ENCODE data around the gene DCHS1. TPM values are rescaled to one million over a fixed set of nuclear protein-coding genes. Genes with fewer than 3 reads are reported as not detected.

DCHS1 gene
- total and polyA plus RNA-seq, 9 of the 15 experiments (the other 6 are each of a cell fraction or from before 2014, with no cell fraction given): 0.04 to 0.49 (median 0.14) TPM; not detected in 2

DNA sequence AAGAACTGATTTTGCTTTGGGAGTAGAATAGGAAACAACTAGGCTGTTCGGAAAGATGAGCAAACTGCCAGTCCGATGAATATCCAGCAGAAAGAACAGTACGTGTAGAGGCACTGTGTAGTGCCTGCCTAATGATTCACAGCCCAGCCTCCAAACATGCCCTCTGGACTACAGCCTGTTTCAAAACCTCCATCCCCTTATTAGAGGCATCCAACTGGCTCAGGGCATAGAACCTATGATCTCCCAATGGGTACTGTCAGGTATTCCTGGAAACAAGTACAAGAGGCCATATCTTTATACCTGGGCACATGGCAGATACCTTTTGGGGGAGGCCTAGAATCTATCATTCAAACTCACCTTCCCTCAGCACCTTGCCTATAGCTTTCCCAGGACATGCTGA lies 57.1 kb downstream of the DCHS1 start:
- Histone ChIP-seq H2AFZ (ENCODE audit: low read depth, low read length) (no peak overlapping the region), H3K36me3 (ENCODE audit: control insufficient read depth, insufficient read depth, low read length) (peaks cover 81% of the 10 kb centered on the region), H4K20me1 (replicated peaks; ENCODE audit: control insufficient read depth, insufficient read depth, low read length) (no peaks in the 10 kb centered on the region), H3K79me2 (ENCODE audit: control insufficient read depth, insufficient read depth, low read length) (peaks cover 52% of the 10 kb centered on the region), H3K27me3 (ENCODE audit: control insufficient read depth in 2 of 2, insufficient read depth in 2 of 2, low read length in 2 of 2) (no peaks in the 10 kb centered on the region), H3K9me3 (replicated peaks; ENCODE audit: control insufficient read depth, insufficient read depth, low read depth, low read length) (no peaks in the 10 kb centered on the region), H3K9ac (ENCODE audit: insufficient read depth in 1 of 2, low read depth in 2 of 2, low read length in 2 of 2) (no peak overlapping the region), H3K4me2 (ENCODE audit: insufficient read depth, low read length) (no peak overlapping the region), H3K9me1 (ENCODE audit: control insufficient read depth, insufficient read depth, low read length) (peaks cover 10% of the 10 kb centered on the region), H3K27ac (ENCODE audit: extremely low read depth, low read depth, low read length) (no peak overlapping the region), H3K4me1 (replicated peaks in 1 of 2; ENCODE audit: control insufficient read depth in 2 of 2, insufficient read depth in 2 of 2, low read length in 2 of 2) (peaks cover 14 to 18% of the 10 kb centered on the region in 2 experiments; a peak in 4 of 5 replicates), H3K4me3 (no peak overlapping the region)
- no peak for FAIRE-seq
- ATAC-seq: no peak
- DNase-seq (ENCODE audit: extremely low read depth in 1 of 4, low spot score in 3 of 4): no peak
- intact Hi-C loops (cut with micrococcal nuclease): no loop called here
- 78% methylated on average over 3 of the region's 3 CpGs for WGBS (ENCODE audit: insufficient coverage, low coverage, missing lambda C conversion rate)
- BruUV-seq (replicated peaks): no TSS peak
- CTCF ChIA-PET (ENCODE audit: low intra/inter-chr PET ratio): no interaction called here
- POLR2A ChIA-PET: interaction anchor here (0.7 to 2.1 kb wide), 3 partner anchors 8 to 20 kb away, joined by 3 to 6 read pairs (median 5); partner anchors contain the start of gene TPP1
- TF ChIP-seq SRSF7 (optimal IDR thresholded peaks at IDR 0.05; ENCODE audit: low read depth, low read length): no peak
- no peak for TF ChIP-seq DPF2 (IDR thresholded peaks at IDR 0.05)
- no peak for TF ChIP-seq HMG20A (CRISPR knock-in tag; conservative IDR thresholded peaks at IDR 0.05)
- no peak for TF ChIP-seq HMG20B (CRISPR knock-in tag; IDR thresholded peaks at IDR 0.05)
- no peak for TF ChIP-seq ZNF224 (CRISPR knock-in tag; IDR thresholded peaks at IDR 0.05)
- TF ChIP-seq ZNF764 (CRISPR knock-in tag; IDR thresholded peaks at IDR 0.05; ENCODE audit: low read depth): no peak
- no peak for TF ChIP-seq AFF4 (CRISPR knock-in tag; IDR thresholded peaks at IDR 0.05)
- TF ChIP-seq NFE2 (IDR thresholded peaks at IDR 0.05; ENCODE audit: low read depth): no peak
- no peak for TF ChIP-seq NCOA1 (IDR thresholded peaks at IDR 0.05; ENCODE audit: low read depth)
- TF ChIP-seq, protein P1, sequence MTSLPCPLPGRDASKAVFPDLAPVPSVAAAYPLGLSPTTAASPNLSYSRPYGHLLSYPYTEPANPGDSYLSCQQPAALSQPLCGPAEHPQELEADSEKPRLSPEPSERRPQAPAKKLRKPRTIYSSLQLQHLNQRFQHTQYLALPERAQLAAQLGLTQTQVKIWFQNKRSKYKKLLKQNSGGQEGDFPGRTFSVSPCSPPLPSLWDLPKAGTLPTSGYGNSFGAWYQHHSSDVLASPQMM (CRISPR knock-in tag; IDR thresholded peaks at IDR 0.05): no peak
- TF ChIP-seq SMAD3 (CRISPR knock-in tag; conservative IDR thresholded peaks at IDR 0.05): no peak
- TF ChIP-seq ZBTB7A (IDR thresholded peaks at IDR 0.05; ENCODE audit: borderline replicate concordance, control insufficient read depth, low read depth, low read length): no peak
- in situ Hi-C loops (cut with MboI): no loop called here

Measured in K562 (cell line).